GM23248 (cell line): ENCODE data around the gene TRIM23.

Source experiments
- EZH2 ChIP-seq: fragments of 200-600 bp; sonication (generic); IDR thresholded peaks from 2 replicates; pipeline ENCODE4 v1.6.1; 2018; ENCODE audit warnings: antibody characterized with exemption, mild to moderate bottlenecking; ENCODE audit not compliant: insufficient read depth, poor library complexity, severe bottlenecking
- EZH2phosphoT487 ChIP-seq: fragments of 200-600 bp; sonication (generic); IDR thresholded peaks from 2 replicates; pipeline ENCODE4 v1.6.1; 2018; ENCODE audit warnings: antibody characterized with exemption, moderate library complexity, mild to moderate bottlenecking, low read depth; ENCODE audit not compliant: insufficient read depth

DNA sequence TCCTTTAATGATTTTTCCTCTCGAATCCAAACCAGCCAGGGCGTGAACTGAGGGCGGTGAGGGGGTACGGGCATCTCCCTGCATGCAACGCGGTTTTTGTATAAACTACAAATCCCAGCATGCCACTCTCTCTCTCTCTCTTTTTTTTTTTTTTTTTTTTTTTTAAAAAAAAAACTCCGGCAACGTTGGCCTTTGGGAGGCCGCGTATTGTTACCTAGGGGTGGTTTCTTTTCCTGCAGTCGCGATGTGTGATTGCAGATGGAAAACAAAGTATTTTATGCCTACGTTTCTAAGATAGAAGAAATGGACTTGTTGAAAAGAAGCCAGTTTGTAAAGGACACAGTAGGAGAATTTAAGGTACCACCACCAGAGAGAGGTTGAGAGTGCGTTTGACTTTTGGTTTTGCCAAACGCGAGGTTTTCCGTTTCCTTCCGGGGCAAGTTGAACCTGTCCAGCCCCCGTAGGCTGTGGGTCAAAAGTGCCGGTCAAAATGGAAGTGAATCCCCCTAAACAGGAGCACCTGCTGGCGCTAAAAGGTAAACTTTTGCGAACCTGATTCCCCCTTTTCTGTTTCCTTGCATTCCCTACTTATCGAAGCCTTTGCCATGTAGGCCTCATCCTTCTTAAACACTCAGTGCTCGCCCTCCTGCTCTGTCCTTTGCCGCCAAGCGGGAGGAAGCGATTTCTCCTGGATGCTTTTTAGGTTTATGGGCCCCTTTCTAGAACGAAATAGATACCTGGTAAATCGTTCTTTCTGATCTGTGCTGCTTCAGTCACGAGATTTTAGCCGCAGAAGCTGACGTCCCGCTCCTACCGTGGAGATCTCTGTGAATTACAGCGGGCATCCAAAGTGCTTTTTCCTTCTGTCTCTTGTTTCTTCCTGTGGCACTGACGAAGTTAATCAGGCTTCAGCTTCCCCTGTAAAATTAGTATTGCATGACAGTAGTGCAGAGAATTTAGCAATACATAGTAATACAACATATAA, 730 bp upstream of the TRIM23 start, which contains the start of the genes SHLD3 and TRAPPC13:
- TF ChIP-seq EZH2phosphoT487 (no peak), EZH2 (no peak)
